Naive thymus-derived CD4-positive, alpha-beta T cell (primary cell): Measurements from ENCODE around the gene IL9R. TPM values are rescaled to one million over a fixed set of nuclear protein-coding genes. Genes with fewer than 3 reads are reported as not detected.

ENCODE experiments used
- ATAC-seq: fragments of 150-1000 bp; cut with Tn5 transposase; 2 replicates; pipeline ENCODE4 v1.10.0; 2021; ENCODE audit warnings: mild to moderate bottlenecking, moderate library complexity
- CTCF ChIA-PET: fragments of 350-600 bp; sonication (Branson Sonifier 250); formaldehyde crosslinking; loops from one replicate; lab custom pipeline; 2021; ENCODE audit warnings: antibody characterized with exemption; lab: Charles Lee
- POLR2A ChIA-PET: fragments of 350-600 bp; sonication (Branson Sonifier 250); formaldehyde crosslinking; loops from one replicate; lab custom pipeline; 2021; ENCODE audit warnings: antibody characterized with exemption, inconsistent platforms; lab: Charles Lee
- DNase-seq, 9 donors: peaks; one replicate each; pipeline versions ENCODE4 v3.0.0 to v3.0.0-alpha.2; 2020 to 2022; ENCODE audit warnings: mixed read lengths in 1 of 9
- H3K27ac ChIP-seq: one replicate; pipeline ENCODE4 v1.7.0; 2013; ENCODE audit warnings: mild to moderate bottlenecking, low read depth, low read length, moderate library complexity
- H3K27me3 ChIP-seq, 2 donors: one replicate each; pipeline ENCODE4 v1.7.0; 2013; ENCODE audit warnings: low read length in 2 of 2, mild to moderate bottlenecking in 2 of 2, moderate library complexity in 2 of 2; ENCODE audit not compliant: control insufficient read depth in 2 of 2, insufficient read depth in 2 of 2
- H3K36me3 ChIP-seq, 3 experiments: 1 replicate in 2 of 3; 2 replicates in 1 of 3; pipeline ENCODE4 v1.7.0; 2013; ENCODE audit warnings: low read length in 3 of 3, mild to moderate bottlenecking in 3 of 3, moderate library complexity in 1 of 3; ENCODE audit not compliant: insufficient read depth in 3 of 3, control insufficient read depth in 2 of 3
- H3K4me1 ChIP-seq, 2 donors: one replicate each; pipeline ENCODE4 v1.7.0; 2013; ENCODE audit warnings: low read length in 2 of 2, mild to moderate bottlenecking in 2 of 2, moderate library complexity in 1 of 2; ENCODE audit not compliant: control insufficient read depth in 2 of 2, insufficient read depth in 2 of 2
- H3K4me3 ChIP-seq: 2 replicates; pipeline ENCODE4 v1.7.0; 2013; ENCODE audit warnings: mild to moderate bottlenecking, low read length
- H3K9me3 ChIP-seq, 3 experiments: 1 replicate in 2 of 3; 2 replicates in 1 of 3; pipeline ENCODE4 v1.7.0; 2013; ENCODE audit warnings: low read length in 3 of 3; ENCODE audit not compliant: control insufficient read depth in 2 of 3
- H3K27ac Mint-ChIP-seq, 9 donors: one replicate each; pipeline ENCODE4 v1.8.0; 2020 to 2022; ENCODE audit warnings: mixed read lengths in 9 of 9, mild to moderate bottlenecking in 8 of 9, moderate library complexity in 5 of 9, inconsistent platforms in 2 of 9
- H3K27me3 Mint-ChIP-seq, 5 donors: one replicate each; pipeline ENCODE4 v1.8.0; 2021 to 2022; ENCODE audit warnings: mixed read lengths in 5 of 5, mild to moderate bottlenecking in 1 of 5
- H3K36me3 Mint-ChIP-seq, 5 donors: one replicate each; pipeline ENCODE4 v1.8.0; 2020 to 2022; ENCODE audit warnings: mixed read lengths in 5 of 5, mild to moderate bottlenecking in 3 of 5, inconsistent platforms in 1 of 5
- H3K4me1 Mint-ChIP-seq, 7 donors: one replicate each; pipeline ENCODE4 v1.8.0; 2020 to 2022; ENCODE audit warnings: mixed read lengths in 7 of 7, mild to moderate bottlenecking in 3 of 7, inconsistent platforms in 1 of 7
- H3K4me3 Mint-ChIP-seq, 10 donors: one replicate each; pipeline ENCODE4 v1.8.0; 2020 to 2022; ENCODE audit warnings: mild to moderate bottlenecking in 10 of 10, mixed read lengths in 10 of 10, moderate library complexity in 6 of 10, inconsistent platforms in 2 of 10
- H3K9me3 Mint-ChIP-seq, 11 donors: one replicate each; pipeline ENCODE4 v1.8.0; 2020 to 2022; ENCODE audit warnings: mixed read lengths in 11 of 11, mild to moderate bottlenecking in 4 of 11, inconsistent platforms in 1 of 11, moderate library complexity in 1 of 11
- intact Hi-C, 2 donors: fragments of 100-400 bp; cut with micrococcal nuclease; formaldehyde crosslinking; loops; one replicate each; pipeline ENCODE4 v1.15.1; 2023
- polyA plus RNA-seq, 2 donors: library from polyadenylated mRNA; unstranded; fragments of 300-500 nt; fragmentation: Illumina TruSeq; gene quantifications; one replicate each; pipeline ENCODE4 v1.2.3, GENCODE V29; 2021
- total RNA-seq, 6 experiments: library from RNA in 5 of 6; stranded (reverse) in 5 of 6; gene quantifications; 1 replicate in 5 of 6; 2 replicates in 1 of 6; pipeline ENCODE4 v1.2.3 and lab custom pipeline; 2021 to 2026

The IL9R gene
- total RNA-seq (10 to 100 TPM in 1 of 5 experiments, 1 to 10 TPM in 3, not detected in 1; 1.2 to 52.7 (median 2.2) TPM), polyA plus RNA-seq (under 1 TPM; 0.12 to 0.22 TPM), total RNA-seq (lab: John Stamatoyannopoulos, UW) (0.54 reads per million)

GRCh38 chrX:155997436-155997835, at the start of gene IL9R:
TSS of gene IL9R (plus strand) at chrX:155997696. CDS start at chrX:155997760, 64 bp downstream.
- peak; percentile 75 for ATAC-seq
- Mint-ChIP-seq H3K4me1 (peaks cover 0 to 64% (median 8%) of the 10 kb centered on the region in 7 donors), H3K27me3 (no peaks in the 10 kb centered on the region), H3K27ac (peak within 1 kb of the TSS in 4 of 9 donors; percentile 23 to 94 (median 40)), H3K9me3 (no peaks in the 10 kb centered on the region), H3K36me3 (peaks cover 0 to 14% (median 0%) of the 10 kb centered on the region in 5 donors), H3K4me3 (peak within 1 kb of the TSS in 1 of 10 donors; percentile 92)
- CTCF ChIA-PET: no interaction called here
- DNase-seq: peak in 2 of 9 donors; percentile 13 to 59
- no peaks in the 10 kb centered on the region for H3K9me3 ChIP-seq
- POLR2A ChIA-PET: no interaction called here
- no peak within 1 kb of the TSS for H3K4me3 ChIP-seq
- no peaks in the 10 kb centered on the region for H3K36me3 ChIP-seq
- H3K4me1 ChIP-seq: peaks cover 0 to 5% of the 10 kb centered on the region in 2 donors
- no peak within 1 kb of the TSS for H3K27ac ChIP-seq
- no peaks in the 10 kb centered on the region for H3K27me3 ChIP-seq
- intact Hi-C loops: loop anchor here in 1 of 2 donors (1.0 kb wide), 1 partner anchor 30 kb away; no protein-coding TSS in a partner anchor

GRCh38 chrX:155949098-155949497, 48.4 kb upstream of the IL9R start:
- Histone ChIP-seq H3K4me1 (no peaks in the 10 kb centered on the region), H3K27ac (no peak overlapping the region), H3K36me3 (no peaks in the 10 kb centered on the region), H3K27me3 (no peaks in the 10 kb centered on the region), H3K9me3 (no peaks in the 10 kb centered on the region), H3K4me3 (no peak overlapping the region)
- POLR2A ChIA-PET: no interaction called here
- Mint-ChIP-seq H3K27me3 (peaks cover 0 to 7% (median 0%) of the 10 kb centered on the region in 5 donors), H3K36me3 (peaks cover 5 to 14% (median 9%) of the 10 kb centered on the region in 5 donors), H3K27ac (no peak overlapping the region), H3K4me3 (no peak overlapping the region), H3K4me1 (no peaks in the 10 kb centered on the region), H3K9me3 (peaks cover 0 to 10% (median 0%) of the 10 kb centered on the region in 11 donors)
- ATAC-seq (no peak), DNase-seq (no peak)
- CTCF ChIA-PET: no interaction called here
- intact Hi-C loops: no loop called here

GRCh38 chrX:155951237-155951789, 46.2 kb upstream of the IL9R start:
- H3K36me3 ChIP-seq: no peaks in the 10 kb centered on the region
- Mint-ChIP-seq H3K27me3 (peaks cover 0 to 4% (median 0%) of the 10 kb centered on the region in 5 donors), H3K9me3 (peaks cover 0 to 7% (median under 1%) of the 10 kb centered on the region in 11 donors), H3K36me3 (peaks cover 0 to 10% (median 0%) of the 10 kb centered on the region in 5 donors), H3K4me1 (no peaks in the 10 kb centered on the region), H3K4me3 (no peak overlapping the region), H3K27ac (no peak overlapping the region)
- no peak overlapping the region for H3K27ac ChIP-seq
- ChIA-PET POLR2A (no interaction called here), CTCF (no interaction called here)
- no peaks in the 10 kb centered on the region for H3K27me3 ChIP-seq
- DNase-seq: no peak
- intact Hi-C loops: no loop called here
- no peak for ATAC-seq
- H3K4me1 ChIP-seq: no peaks in the 10 kb centered on the region
- H3K4me3 ChIP-seq: no peak overlapping the region
- no peaks in the 10 kb centered on the region for H3K9me3 ChIP-seq

- intact Hi-C loops: no loop called here
- Histone ChIP-seq H3K4me3 (no peak overlapping the region), H3K4me1 (no peaks in the 10 kb centered on the region), H3K36me3 (no peaks in the 10 kb centered on the region), H3K27me3 (no peaks in the 10 kb centered on the region), H3K27ac (no peak overlapping the region), H3K9me3 (no peaks in the 10 kb centered on the region)
- Mint-ChIP-seq H3K4me3 (no peak overlapping the region), H3K9me3 (peaks cover 0 to 7% (median 0%) of the 10 kb centered on the region in 11 donors), H3K36me3 (peaks cover 0 to 9% (median 0%) of the 10 kb centered on the region in 5 donors), H3K27me3 (peaks cover 0 to 4% (median 0%) of the 10 kb centered on the region in 5 donors), H3K4me1 (no peaks in the 10 kb centered on the region), H3K27ac (no peak overlapping the region)
- ATAC-seq (no peak), DNase-seq (no peak)
- POLR2A ChIA-PET: no interaction called here
- CTCF ChIA-PET: no interaction called here
These were observed 44.4 kb upstream of the IL9R start for GRCh38 chrX:155953055-155953454.

- H3K36me3 Mint-ChIP-seq: peaks cover 0 to 9% (median 0%) of the 10 kb centered on the region in 5 donors
- ATAC-seq (no peak), DNase-seq (no peak)
- intact Hi-C loops: no loop called here
- Histone ChIP-seq H3K4me1 (no peaks in the 10 kb centered on the region), H3K27ac (no peak overlapping the region), H3K27me3 (no peaks in the 10 kb centered on the region), H3K36me3 (no peaks in the 10 kb centered on the region), H3K4me3 (no peak overlapping the region), H3K9me3 (no peaks in the 10 kb centered on the region)
- no peaks in the 10 kb centered on the region for H3K4me1 Mint-ChIP-seq
- H3K27me3 Mint-ChIP-seq: peaks cover 0 to 4% (median 0%) of the 10 kb centered on the region in 5 donors
- no peak overlapping the region for H3K4me3 Mint-ChIP-seq
- POLR2A ChIA-PET: no interaction called here
- H3K27ac Mint-ChIP-seq: no peak overlapping the region
- CTCF ChIA-PET: no interaction called here
- H3K9me3 Mint-ChIP-seq: peaks cover 0 to 7% (median 0%) of the 10 kb centered on the region in 11 donors
These were observed 42.7 kb upstream of the IL9R start for GRCh38 chrX:155954793-155955192.

- ChIA-PET POLR2A (no interaction called here), CTCF (no interaction called here)
- no peak overlapping the region for H3K4me3 ChIP-seq
- intact Hi-C loops: no loop called here
- peaks cover 0 to 7% (median 0%) of the 10 kb centered on the region in 11 donors for H3K9me3 Mint-ChIP-seq
- H3K4me1 Mint-ChIP-seq: no peaks in the 10 kb centered on the region
- no peaks in the 10 kb centered on the region for H3K36me3 ChIP-seq
- H3K27ac Mint-ChIP-seq: no peak overlapping the region
- no peak overlapping the region for H3K27ac ChIP-seq
- no peaks in the 10 kb centered on the region for H3K4me1 ChIP-seq
- ATAC-seq: no peak
- H3K27me3 Mint-ChIP-seq: peaks cover 0 to 4% (median 0%) of the 10 kb centered on the region in 5 donors
- no peaks in the 10 kb centered on the region for H3K9me3 ChIP-seq
- DNase-seq: no peak
- H3K36me3 Mint-ChIP-seq: peaks cover 0 to 9% (median 0%) of the 10 kb centered on the region in 5 donors
- no peaks in the 10 kb centered on the region for H3K27me3 ChIP-seq
- H3K4me3 Mint-ChIP-seq: no peak overlapping the region
These were observed 41.4 kb upstream of the IL9R start for GRCh38 chrX:155956099-155956498.

- Mint-ChIP-seq H3K27me3 (peaks cover 0 to 4% (median 0%) of the 10 kb centered on the region in 5 donors), H3K9me3 (peaks cover 0 to 7% (median 0%) of the 10 kb centered on the region in 11 donors), H3K27ac (no peak overlapping the region), H3K36me3 (peaks cover 0 to 9% (median 0%) of the 10 kb centered on the region in 5 donors), H3K4me1 (no peaks in the 10 kb centered on the region), H3K4me3 (no peak overlapping the region)
- no peaks in the 10 kb centered on the region for H3K4me1 ChIP-seq
- H3K9me3 ChIP-seq: no peaks in the 10 kb centered on the region
- ChIA-PET POLR2A (no interaction called here), CTCF (no interaction called here)
- no peaks in the 10 kb centered on the region for H3K27me3 ChIP-seq
- H3K36me3 ChIP-seq: no peaks in the 10 kb centered on the region
- no peak overlapping the region for H3K27ac ChIP-seq
- intact Hi-C loops: no loop called here
- ATAC-seq: no peak
- DNase-seq: no peak
- no peak overlapping the region for H3K4me3 ChIP-seq
These were observed 40.8 kb upstream of the IL9R start for GRCh38 chrX:155956649-155957048.
